H1 (cell line): ENCODE results near the gene ANKS1B. TPM values are rescaled to one million over a fixed set of nuclear protein-coding genes. Genes with fewer than 3 reads are reported as not detected.

Source experiments
- CHD1 ChIP-seq: IDR thresholded peaks from 2 replicates; pipeline ENCODE4 v1.6.1; 2012; ENCODE audit warnings: low read depth, low read length, improper control_type of control experiment
- CHD7 ChIP-seq: fragments of 300-600 bp; sonication (generic); IDR thresholded peaks from 2 replicates; pipeline ENCODE4 v1.7.1; 2012; ENCODE audit warnings: low read length, moderate library complexity, mild to moderate bottlenecking, inconsistent platforms; ENCODE audit not compliant: insufficient replicate concordance
- FOSL1 ChIP-seq: IDR thresholded peaks from 2 replicates; pipeline ENCODE4 v1.6.1; 2011; ENCODE audit warnings: mild to moderate bottlenecking, low read depth, low read length, moderate library complexity; ENCODE audit not compliant: insufficient read depth
- GTF2F1 ChIP-seq: IDR thresholded peaks from 2 replicates; pipeline ENCODE4 v1.6.1; 2012; ENCODE audit warnings: low read depth, low read length, improper control_type of control experiment, borderline replicate concordance
- KDM4A ChIP-seq: IDR thresholded peaks from one replicate; pipeline ENCODE4 v1.7.1; 2012; ENCODE audit warnings: low read depth, mild to moderate bottlenecking, moderate library complexity, low read length, inconsistent platforms; ENCODE audit not compliant: severe bottlenecking
- MAX ChIP-seq: IDR thresholded peaks from 2 replicates; pipeline ENCODE4 v1.6.1; 2012; ENCODE audit warnings: inconsistent platforms
- POU5F1 ChIP-seq: IDR thresholded peaks from 2 replicates; pipeline ENCODE4 v1.6.1; 2011; ENCODE audit warnings: low read depth, mild to moderate bottlenecking, low read length, moderate library complexity
- RAD21 ChIP-seq, 2 experiments: IDR thresholded peaks in 1 of 2; conservative IDR thresholded peaks in 1 of 2; 2 replicates each; pipeline ENCODE4 v1.6.1; 2011; ENCODE audit warnings: low read depth in 2 of 2, low read length in 2 of 2, improper control_type of control experiment in 1 of 2, inconsistent platforms in 1 of 2, mild to moderate bottlenecking in 1 of 2, moderate library complexity in 1 of 2
- RNF2 ChIP-seq: fragments of 200-900, 300-1000 bp; sonication (generic); IDR thresholded peaks from 2 replicates; pipeline ENCODE4 v1.7.1; 2016; ENCODE audit warnings: borderline replicate concordance, low read depth, mild to moderate bottlenecking, antibody characterized with exemption, low read length; ENCODE audit not compliant: poor library complexity, severe bottlenecking; ENCODE audit errors: missing control alignments
- SAP30 ChIP-seq: fragments of 300-600 bp; sonication (generic); IDR thresholded peaks from 2 replicates; pipeline ENCODE4 v1.7.1; 2012; ENCODE audit warnings: low read length, moderate library complexity, mild to moderate bottlenecking, inconsistent platforms; ENCODE audit not compliant: insufficient read depth, insufficient replicate concordance
- polyA plus RNA-seq, 7 experiments: library from polyadenylated mRNA; depleted of rRNA in 3 of 7; stranded (reverse) in 5 of 7; unstranded in 2 of 7; fragments of >200 nt in 5 of 7; fragments of 200-250 nt in 2 of 7; gene quantifications; 1 replicate in 5 of 7; 2 replicates in 1 of 7; 4 replicates in 1 of 7; pipeline versions ENCODE4 v1.2.1 to v1.2.3, GENCODE V29; 2011 to 2013; ENCODE audit warnings: missing spikeins in 2 of 7, mixed read lengths in 2 of 7
- total RNA-seq: library from RNA; stranded (reverse); fragmentation: NEBNext Ultra II Directional; extraction: Animal tissue kit (Norgen Biotek cat#: 25700); gene quantifications from 2 replicates; pipeline ENCODE4 v1.2.1, GENCODE V29; 2021

ANKS1B gene
- total and polyA plus RNA-seq, 2 of the 8 experiments (the other 6 are each of a cell fraction or from before 2014, with no cell fraction given) = 2.7 to 6.1 TPM

GRCh38 chr12:99978152-99978551 is 6.6 kb downstream of the ANKS1B start (continued):
- TF ChIP-seq CHD7 (no peak), SAP30 (no peak), FOSL1 (no peak), MAX (no peak), RAD21 (IDR thresholded peaks at IDR 0.05 in 1 of 2, conservative IDR thresholded peaks at IDR 0.05 in 1 of 2; ENCODE audit: low read depth in 2 of 2, low read length in 2 of 2) (no peak), GTF2F1 (no peak), KDM4A (no peak), RNF2 (no peak), CHD1 (no peak), POU5F1 (no peak)
